Measurements from ENCODE around the gene CHCHD6. TPM values are rescaled to one million over a fixed set of nuclear protein-coding genes. Genes with fewer than 3 reads are reported as not detected.

Gene CHCHD6, protein sequence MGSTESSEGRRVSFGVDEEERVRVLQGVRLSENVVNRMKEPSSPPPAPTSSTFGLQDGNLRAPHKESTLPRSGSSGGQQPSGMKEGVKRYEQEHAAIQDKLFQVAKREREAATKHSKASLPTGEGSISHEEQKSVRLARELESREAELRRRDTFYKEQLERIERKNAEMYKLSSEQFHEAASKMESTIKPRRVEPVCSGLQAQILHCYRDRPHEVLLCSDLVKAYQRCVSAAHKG
- 1 to 10 TPM; 5.3 to 9.9 (median 8.3) TPM for total RNA-seq
- 9.3 TPM for total RNA-seq (2013)

DNA sequence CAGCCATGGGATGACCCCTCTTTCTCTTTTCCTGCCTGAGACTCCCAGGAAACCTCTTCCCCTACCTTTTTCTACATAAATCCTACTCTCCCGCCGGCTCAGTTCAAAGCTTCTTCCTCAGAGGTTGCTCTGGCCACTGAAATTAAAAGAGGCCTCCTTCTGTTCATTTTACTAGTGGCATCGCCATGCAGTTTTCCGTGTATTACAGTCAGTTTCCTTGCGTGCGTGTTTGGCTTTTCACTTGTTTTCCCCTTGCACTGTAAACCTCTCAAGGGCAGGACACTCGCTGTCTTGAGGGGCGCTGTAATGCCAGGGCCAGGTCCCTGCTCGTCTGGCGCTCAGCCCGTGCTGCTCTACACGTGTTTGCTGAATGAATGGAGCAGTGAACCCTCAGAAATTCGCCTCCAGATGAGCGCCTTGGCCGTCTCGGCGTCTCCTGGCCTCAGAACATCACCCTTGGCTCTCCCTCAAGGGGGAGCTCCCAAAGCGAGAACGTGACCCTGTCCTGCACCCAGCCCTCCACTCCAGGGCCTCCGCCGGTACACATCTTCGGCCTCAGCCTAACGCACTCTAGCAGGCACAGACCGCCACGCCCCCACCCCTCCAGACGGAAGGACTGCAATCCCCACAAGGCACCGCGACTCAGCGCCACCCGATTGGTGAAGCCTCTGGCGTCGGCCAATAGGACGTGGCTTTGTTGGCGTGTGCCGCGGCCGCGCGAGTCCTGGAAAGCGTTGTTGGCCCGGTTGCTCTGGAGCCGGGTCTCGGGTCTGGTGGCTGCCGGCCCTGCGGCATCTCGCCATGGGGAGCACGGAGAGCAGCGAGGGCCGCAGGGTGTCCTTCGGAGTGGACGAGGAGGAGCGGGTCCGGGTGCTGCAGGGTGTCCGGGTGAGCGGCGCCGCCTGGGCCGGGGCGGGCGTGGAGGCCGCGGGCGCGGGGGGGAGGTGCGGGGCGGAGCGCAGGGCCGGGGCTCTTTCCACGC, at the start of gene CHCHD6:
Gene CHCHD6 (plus strand): TSS at position 729 of the 982 bp plus-strand sequence. CDS start 73 bp downstream, at position 802.
- DNase-seq, result peak; percentile 91 to 98

DNA sequence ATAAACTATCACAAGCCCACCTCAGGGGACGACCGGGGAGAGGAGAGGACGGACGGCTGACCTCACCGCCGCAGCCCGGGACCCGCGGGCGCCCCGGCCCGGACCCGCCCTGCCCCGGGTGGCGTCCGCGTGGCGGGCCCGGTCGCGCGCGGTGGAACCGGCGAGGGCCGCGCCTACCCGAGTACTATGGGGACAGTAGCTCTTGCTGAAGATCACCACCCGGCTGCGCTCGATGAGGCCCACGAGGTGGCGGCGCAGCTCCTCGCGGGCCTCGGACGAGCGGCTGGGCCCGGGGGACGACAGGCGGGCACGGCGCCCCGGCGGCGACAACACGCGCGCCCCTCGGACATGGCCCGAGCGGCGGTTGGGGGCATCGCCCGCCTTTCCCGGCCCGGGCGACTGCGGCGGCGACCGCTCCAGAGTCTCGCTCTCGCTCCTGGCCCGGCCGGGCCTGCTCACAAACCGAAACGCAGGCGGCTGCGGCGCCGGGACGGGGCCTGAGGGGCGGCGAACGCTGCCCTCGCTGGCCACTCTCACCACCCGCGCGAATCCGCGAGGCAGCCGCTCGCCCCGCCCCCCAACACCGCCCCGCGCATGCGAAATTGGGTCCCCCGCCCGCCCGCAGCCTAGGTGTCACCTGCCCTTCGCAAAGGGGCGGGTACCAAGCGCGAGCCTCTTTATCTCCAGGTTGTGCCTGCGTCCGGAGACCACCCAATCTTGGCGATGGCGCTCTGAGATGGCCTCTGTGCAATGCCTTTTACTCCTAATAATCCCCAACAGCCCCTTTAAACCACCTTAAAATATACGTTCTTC, 49.3 kb upstream of the CHCHD6 start, which contains the start of gene TXNRD3:
Gene TXNRD3 (minus strand): TSS at position 554 of the 813 bp plus-strand sequence.
- peak within 1 kb of the TSS; percentile 89 for H3K4me3 Mint-ChIP-seq
- H3K27me3 Mint-ChIP-seq (ENCODE audit: low read depth in 2 of 2), result peaks cover 18 to 29% of the 10 kb centered on the region in 2 donors
- Histone ChIP-seq H3K36me3 (ENCODE audit: control insufficient read depth, insufficient read depth, low read length) (no peaks in the 10 kb centered on the region), H3K27ac (ENCODE audit: low read length) (no peak within 1 kb of the TSS), H3K9me3 (ENCODE audit: control insufficient read depth, insufficient read depth, low read length) (no peaks in the 10 kb centered on the region), H3K4me3 (ENCODE audit: low read length) (peak within 1 kb of the TSS; percentile 26), H3K27me3 (ENCODE audit: control insufficient read depth, insufficient read depth, low read length) (no peaks in the 10 kb centered on the region), H3K4me1 (ENCODE audit: control insufficient read depth, insufficient read depth, low read length) (peaks cover 4% of the 10 kb centered on the region)
- intact Hi-C loops (cut with micrococcal nuclease), result no loop called here
- TF ChIP-seq, protein P1, sequence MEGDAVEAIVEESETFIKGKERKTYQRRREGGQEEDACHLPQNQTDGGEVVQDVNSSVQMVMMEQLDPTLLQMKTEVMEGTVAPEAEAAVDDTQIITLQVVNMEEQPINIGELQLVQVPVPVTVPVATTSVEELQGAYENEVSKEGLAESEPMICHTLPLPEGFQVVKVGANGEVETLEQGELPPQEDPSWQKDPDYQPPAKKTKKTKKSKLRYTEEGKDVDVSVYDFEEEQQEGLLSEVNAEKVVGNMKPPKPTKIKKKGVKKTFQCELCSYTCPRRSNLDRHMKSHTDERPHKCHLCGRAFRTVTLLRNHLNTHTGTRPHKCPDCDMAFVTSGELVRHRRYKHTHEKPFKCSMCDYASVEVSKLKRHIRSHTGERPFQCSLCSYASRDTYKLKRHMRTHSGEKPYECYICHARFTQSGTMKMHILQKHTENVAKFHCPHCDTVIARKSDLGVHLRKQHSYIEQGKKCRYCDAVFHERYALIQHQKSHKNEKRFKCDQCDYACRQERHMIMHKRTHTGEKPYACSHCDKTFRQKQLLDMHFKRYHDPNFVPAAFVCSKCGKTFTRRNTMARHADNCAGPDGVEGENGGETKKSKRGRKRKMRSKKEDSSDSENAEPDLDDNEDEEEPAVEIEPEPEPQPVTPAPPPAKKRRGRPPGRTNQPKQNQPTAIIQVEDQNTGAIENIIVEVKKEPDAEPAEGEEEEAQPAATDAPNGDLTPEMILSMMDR (IDR thresholded peaks at IDR 0.05), result no peak
- no peaks in the 10 kb centered on the region for H3K9me3 Mint-ChIP-seq
- WGBS (ENCODE audit: insufficient coverage), result 1% methylated on average over 101 of the region's 102 CpGs
- peak within 1 kb of the TSS in 1 of 2 donors; percentile 74 for H3K27ac Mint-ChIP-seq
- ATAC-seq (peak; percentile 79 to 87 (median 85)), DNase-seq (peak; percentile 43 to 77)
- no peaks in the 10 kb centered on the region for H3K36me3 Mint-ChIP-seq
- H3K4me1 Mint-ChIP-seq, result peaks cover 0 to 5% of the 10 kb centered on the region in 2 donors

More for the DNA sequence above, at the start of gene CHCHD6:
- TF ChIP-seq, protein P1 (IDR thresholded peaks at IDR 0.05), result no peak
- H3K4me3 Mint-ChIP-seq, result peak within 1 kb of the TSS; percentile 96
- peak within 1 kb of the TSS; percentile 61 to 89 for H3K27ac Mint-ChIP-seq
- H3K36me3 Mint-ChIP-seq, result no peaks in the 10 kb centered on the region
- 5% methylated on average over 69 of the region's 69 CpGs for WGBS (ENCODE audit: insufficient coverage)
- ATAC-seq, result peak; percentile 91 to 94 (median 94)
- peak within 1 kb of the TSS; percentile 53 for H3K4me3 ChIP-seq (ENCODE audit: low read length)
- H3K27me3 ChIP-seq (ENCODE audit: control insufficient read depth, insufficient read depth, low read length), result peaks cover 6% of the 10 kb centered on the region
- no peaks in the 10 kb centered on the region for H3K9me3 ChIP-seq (ENCODE audit: control insufficient read depth, insufficient read depth, low read length)
- H3K4me1 Mint-ChIP-seq, result peaks cover 17 to 23% of the 10 kb centered on the region in 2 donors
- no peaks in the 10 kb centered on the region for H3K9me3 Mint-ChIP-seq
- intact Hi-C loops (cut with micrococcal nuclease), result loop anchor here (10.0 kb wide), 1 partner anchor 281 kb away; the partner anchor contains the start of gene PLXNA1
- no peaks in the 10 kb centered on the region for H3K36me3 ChIP-seq (ENCODE audit: control insufficient read depth, insufficient read depth, low read length)
- H3K4me1 ChIP-seq (ENCODE audit: control insufficient read depth, insufficient read depth, low read length), result peaks cover 14% of the 10 kb centered on the region
- H3K27ac ChIP-seq (ENCODE audit: low read length), result no peak within 1 kb of the TSS
- H3K27me3 Mint-ChIP-seq (ENCODE audit: low read depth in 2 of 2), result peaks cover 37 to 43% of the 10 kb centered on the region in 2 donors

DNA sequence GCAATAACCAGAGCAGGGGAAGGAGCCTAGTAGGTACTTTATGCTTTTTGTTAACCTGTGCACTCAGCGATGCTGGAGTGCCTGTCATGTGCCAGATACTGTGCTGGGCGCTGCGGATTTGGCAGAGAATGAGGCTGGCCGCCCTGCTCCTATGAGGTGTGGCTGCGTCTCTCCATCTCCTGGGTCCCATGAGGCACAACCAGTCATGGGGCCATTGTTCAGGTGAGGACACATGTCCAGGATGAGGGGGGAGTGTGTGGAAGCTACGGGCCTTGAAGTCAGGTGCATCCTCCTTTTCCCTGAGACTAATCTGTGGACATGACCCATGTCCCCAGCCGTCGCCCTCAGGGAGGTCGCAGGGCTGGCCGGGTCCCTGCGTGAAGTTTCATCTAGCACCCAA, 48.2 kb upstream of the CHCHD6 start:
- H3K36me3 ChIP-seq (ENCODE audit: control insufficient read depth, insufficient read depth, low read length), result no peaks in the 10 kb centered on the region
- ATAC-seq (no peak), DNase-seq (no peak)
- H3K4me3 ChIP-seq (ENCODE audit: low read length), result no peak overlapping the region
- intact Hi-C loops (cut with micrococcal nuclease), result no loop called here
- H3K27ac Mint-ChIP-seq, result no peak overlapping the region
- no peaks in the 10 kb centered on the region for H3K9me3 Mint-ChIP-seq
- no peaks in the 10 kb centered on the region for H3K9me3 ChIP-seq (ENCODE audit: control insufficient read depth, insufficient read depth, low read length)
- peaks cover 0 to 5% of the 10 kb centered on the region in 2 donors for H3K4me1 Mint-ChIP-seq
- no peaks in the 10 kb centered on the region for H3K36me3 Mint-ChIP-seq
- TF ChIP-seq, protein P1 (IDR thresholded peaks at IDR 0.05), result no peak
- no peak overlapping the region for H3K27ac ChIP-seq (ENCODE audit: low read length)
- 94% methylated on average over 11 of the region's 11 CpGs for WGBS (ENCODE audit: insufficient coverage)
- no peaks in the 10 kb centered on the region for H3K27me3 ChIP-seq (ENCODE audit: control insufficient read depth, insufficient read depth, low read length)
- peaks cover 14 to 22% of the 10 kb centered on the region in 2 donors for H3K27me3 Mint-ChIP-seq (ENCODE audit: low read depth in 2 of 2)
- H3K4me3 Mint-ChIP-seq, result peak overlapping the region; percentile 89
- peaks cover 4% of the 10 kb centered on the region for H3K4me1 ChIP-seq (ENCODE audit: control insufficient read depth, insufficient read depth, low read length)
